Mucosa of descending colon (tissue), 3 donors: ENCODE data around the gene MPZL3. TPM values are rescaled to one million over a fixed set of nuclear protein-coding genes. Genes with fewer than 3 reads are reported as not detected.
A peak's percentile ranks its signal among the peaks of the same experiment; 100 is the strongest.

Experiments
- ATAC-seq: fragments of 200-7000 bp; cut with Tn5 transposase; one replicate; pipeline ENCODE4 v1.9.1; 2020; ENCODE audit warnings: mild to moderate bottlenecking, moderate library complexity
- DNase-seq, 3 donors: peaks; one replicate each; pipeline ENCODE4 v3.0.0-alpha.2; 2020
- H3K36me3 ChIP-seq: fragments of 200-600 bp; one replicate; pipeline ENCODE4 v1.8.0; 2021; ENCODE audit warnings: low read depth, mild to moderate bottlenecking
- H3K4me1 ChIP-seq: fragments of 200-600 bp; one replicate; pipeline ENCODE4 v1.8.0; 2021; ENCODE audit warnings: low read depth, mild to moderate bottlenecking
- H3K4me3 ChIP-seq: fragments of 200-600 bp; one replicate; pipeline ENCODE4 v1.8.0; 2021; ENCODE audit warnings: mild to moderate bottlenecking
- H3K9me3 ChIP-seq: fragments of 200-600 bp; one replicate; pipeline ENCODE4 v1.8.0; 2021; ENCODE audit warnings: mild to moderate bottlenecking
- intact Hi-C, 2 donors: fragments of 100-400 bp; cut with DNase I in 1 of 2; cut with micrococcal nuclease in 1 of 2; formaldehyde crosslinking; loops; one replicate each; pipeline versions ENCODE4 v1.11.0 to v1.11.1; 2022; cut with DNase I, micrococcal nuclease
- total RNA-seq, 3 donors: library from RNA; stranded (reverse); fragmentation: NEBNext Ultra II Directional in 2 of 3; extraction: Animal tissue kit (Norgen Biotek cat#: 25700) in 2 of 3; gene quantifications; one replicate each; pipeline versions ENCODE4 v1.2.1 to v1.2.4, GENCODE V29; 2021 to 2023
- TF ChIP-seq, protein P1 (sequence below): fragments of 200-600 bp; IDR thresholded peaks from one replicate; pipeline ENCODE4 v1.8.0; 2022; ENCODE audit warnings: antibody characterized with exemption, mild to moderate bottlenecking
- donor health status: DM: no; HTN: no; CAD: no; lungs with moderate emphysema.
- donor health status: DM: no; HTN: no; CAD: no.
- donor health status: DM: no; HTN: yes; CAD: no.

Gene MPZL3
- total RNA-seq, 3 donors from 2014 or later, result 4.9 to 19.6 (median 9.0) TPM

DNA sequence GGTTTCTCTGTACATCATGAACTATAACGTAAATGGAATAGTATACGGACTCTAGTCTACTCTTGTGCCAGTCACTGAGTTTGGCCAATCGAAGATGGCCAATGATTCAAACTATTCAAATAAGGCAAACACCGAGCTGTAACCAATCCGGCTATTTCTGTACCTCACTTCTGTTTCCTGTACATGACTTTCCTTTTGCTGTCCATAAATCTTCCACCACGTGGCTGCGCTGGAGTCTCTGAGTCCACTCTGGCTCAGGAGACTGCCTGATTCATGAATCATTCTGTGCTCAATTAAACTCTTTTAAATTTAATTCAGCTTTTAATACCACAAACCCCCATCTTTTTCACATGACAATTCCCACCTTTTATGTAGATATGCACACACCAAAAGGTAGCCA lies 25.9 kb downstream of the MPZL3 start:
- Histone ChIP-seq H3K9me3 (no peaks in the 10 kb centered on the region), H3K36me3 (no peaks in the 10 kb centered on the region), H3K4me1 (no peaks in the 10 kb centered on the region), H3K4me3 (no peak overlapping the region)
- ATAC-seq (no peak), DNase-seq (no peak)
- TF ChIP-seq, protein P1, sequence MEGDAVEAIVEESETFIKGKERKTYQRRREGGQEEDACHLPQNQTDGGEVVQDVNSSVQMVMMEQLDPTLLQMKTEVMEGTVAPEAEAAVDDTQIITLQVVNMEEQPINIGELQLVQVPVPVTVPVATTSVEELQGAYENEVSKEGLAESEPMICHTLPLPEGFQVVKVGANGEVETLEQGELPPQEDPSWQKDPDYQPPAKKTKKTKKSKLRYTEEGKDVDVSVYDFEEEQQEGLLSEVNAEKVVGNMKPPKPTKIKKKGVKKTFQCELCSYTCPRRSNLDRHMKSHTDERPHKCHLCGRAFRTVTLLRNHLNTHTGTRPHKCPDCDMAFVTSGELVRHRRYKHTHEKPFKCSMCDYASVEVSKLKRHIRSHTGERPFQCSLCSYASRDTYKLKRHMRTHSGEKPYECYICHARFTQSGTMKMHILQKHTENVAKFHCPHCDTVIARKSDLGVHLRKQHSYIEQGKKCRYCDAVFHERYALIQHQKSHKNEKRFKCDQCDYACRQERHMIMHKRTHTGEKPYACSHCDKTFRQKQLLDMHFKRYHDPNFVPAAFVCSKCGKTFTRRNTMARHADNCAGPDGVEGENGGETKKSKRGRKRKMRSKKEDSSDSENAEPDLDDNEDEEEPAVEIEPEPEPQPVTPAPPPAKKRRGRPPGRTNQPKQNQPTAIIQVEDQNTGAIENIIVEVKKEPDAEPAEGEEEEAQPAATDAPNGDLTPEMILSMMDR, result no peak
- intact Hi-C loops, result no loop called here

DNA sequence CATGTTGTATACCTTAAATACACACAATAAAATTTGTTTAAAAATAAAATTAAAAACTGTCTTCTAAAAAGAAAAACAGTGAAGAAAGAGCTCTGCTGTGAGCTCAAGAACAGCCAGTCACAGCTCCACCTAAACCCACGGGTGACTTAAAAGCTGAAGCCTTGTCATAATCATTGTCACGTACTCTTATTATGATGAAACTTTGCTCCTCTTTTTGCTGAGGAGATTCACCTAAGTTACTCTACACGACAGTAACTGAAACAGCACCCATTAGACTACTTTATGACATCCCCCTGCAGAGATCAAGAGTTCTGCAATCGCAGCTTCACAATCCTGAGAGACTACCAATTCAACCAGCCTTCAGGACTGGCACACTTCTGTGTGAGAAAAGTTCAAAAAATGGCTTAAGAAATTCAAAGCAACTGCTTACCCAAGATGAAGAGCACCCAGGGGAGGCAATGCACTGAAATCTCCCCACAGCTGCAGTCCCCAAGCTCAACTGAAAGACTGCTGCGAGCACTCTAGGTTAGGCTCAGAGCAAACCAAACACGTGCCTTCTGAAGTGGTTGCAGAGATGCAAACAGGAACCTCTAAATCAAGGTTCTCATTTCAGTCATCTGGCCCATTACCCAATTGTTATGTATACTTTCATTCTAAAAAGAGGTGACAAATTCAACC lies 27.5 kb downstream of the MPZL3 start, which contains the start of gene JAML:
JAML (minus strand) TSS at position 501 of the 678 bp plus-strand sequence. CDS start 10,145 bp downstream, outside the sequence.
- H3K9me3 ChIP-seq, result no peaks in the 10 kb centered on the region
- TF ChIP-seq, protein P1, result no peak
- H3K36me3 ChIP-seq, result no peaks in the 10 kb centered on the region
- H3K4me3 ChIP-seq, result no peak within 1 kb of the TSS
- no peaks in the 10 kb centered on the region for H3K4me1 ChIP-seq
- peak in 1 of 3 donors; percentile 60 for DNase-seq
- ATAC-seq, result peak; percentile 70
- intact Hi-C loops, result no loop called here

DNA sequence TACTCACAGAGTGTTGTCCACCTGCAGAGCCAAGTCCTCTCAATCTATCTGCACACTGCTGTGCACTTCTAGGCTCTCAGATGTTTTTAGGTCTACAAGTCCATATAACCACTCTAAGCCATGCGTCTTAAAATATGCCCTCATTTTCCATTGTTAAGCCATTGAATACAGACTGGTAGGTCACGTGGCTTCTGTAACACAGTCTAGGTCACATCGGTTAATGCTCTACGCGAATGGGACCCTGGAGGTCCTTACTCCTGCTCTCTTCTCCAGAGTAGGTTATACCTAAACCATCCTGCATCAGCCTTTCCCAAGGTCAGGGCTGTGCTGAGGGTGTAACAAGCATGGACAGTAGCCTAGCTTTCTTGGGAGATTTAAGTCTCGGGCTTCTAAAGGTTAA lies 28.2 kb downstream of the MPZL3 start:
- Histone ChIP-seq H3K9me3 (no peaks in the 10 kb centered on the region), H3K36me3 (no peaks in the 10 kb centered on the region), H3K4me3 (no peak overlapping the region), H3K4me1 (no peaks in the 10 kb centered on the region)
- intact Hi-C loops, result no loop called here
- no peak for DNase-seq
- ATAC-seq, result peak; percentile 26
- TF ChIP-seq, protein P1, result no peak

DNA sequence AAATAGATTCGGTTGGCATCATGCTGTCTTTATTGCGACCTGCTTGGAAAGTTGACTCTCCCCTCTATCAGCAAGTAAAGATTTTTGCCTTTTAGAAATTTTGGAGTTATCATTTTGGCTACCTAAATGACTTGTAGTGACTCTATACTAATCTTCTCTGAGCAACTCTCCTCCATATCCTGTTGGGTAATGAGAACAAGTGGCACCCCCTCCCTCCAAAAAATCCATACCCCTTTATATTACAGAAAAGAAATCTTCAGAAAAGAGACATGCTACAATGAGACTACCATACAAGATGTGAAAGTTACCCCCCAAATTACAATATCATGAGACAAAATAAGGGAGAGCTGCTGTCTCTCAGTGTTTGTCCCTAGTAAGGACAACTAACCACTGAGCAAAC lies 28.6 kb downstream of the MPZL3 start:
- intact Hi-C loops, result no loop called here
- H3K9me3 ChIP-seq, result no peaks in the 10 kb centered on the region
- H3K4me3 ChIP-seq, result no peak overlapping the region
- DNase-seq (no peak), ATAC-seq (no peak)
- H3K4me1 ChIP-seq, result no peaks in the 10 kb centered on the region
- no peaks in the 10 kb centered on the region for H3K36me3 ChIP-seq
- TF ChIP-seq, protein P1, result no peak

DNA sequence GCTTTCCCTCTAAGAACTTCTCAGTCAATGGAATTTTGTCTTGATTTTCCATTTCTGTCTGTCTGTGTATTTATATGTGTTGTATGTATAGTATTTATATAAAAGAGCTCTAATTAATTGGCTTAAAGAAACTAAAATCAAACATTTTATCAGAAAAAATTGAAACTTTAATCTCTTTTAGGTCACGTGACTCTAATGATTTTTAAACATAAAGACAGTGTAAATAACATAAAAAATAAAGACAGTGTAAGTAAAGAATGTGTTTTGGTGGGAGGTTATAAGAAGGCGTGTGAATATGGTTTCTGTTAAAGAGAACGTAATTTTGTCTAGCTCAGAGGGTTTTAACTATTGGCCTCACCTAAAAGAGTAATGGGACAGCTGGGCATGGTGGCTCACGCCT lies 29.7 kb downstream of the MPZL3 start:
- ATAC-seq (no peak), DNase-seq (no peak)
- TF ChIP-seq, protein P1, result no peak
- Histone ChIP-seq H3K4me1 (no peaks in the 10 kb centered on the region), H3K4me3 (no peak overlapping the region), H3K36me3 (no peaks in the 10 kb centered on the region), H3K9me3 (no peaks in the 10 kb centered on the region)
- intact Hi-C loops, result no loop called here
